Ovary (tissue), 3 donors: ENCODE results near the gene GOLIM4.

Source experiments
- CTCF ChIP-seq, 3 donors: fragments of 450-650 bp in 2 of 3; fragments of 200-600 bp in 1 of 3; IDR thresholded peaks; one replicate each; pipeline versions ENCODE4 v1.5.1 to v1.8.0; 2016 to 2022; ENCODE audit warnings: antibody characterized with exemption in 3 of 3, mild to moderate bottlenecking in 1 of 3
- EP300 ChIP-seq: sonication (generic); formaldehyde crosslinking; IDR thresholded peaks from one replicate; pipeline ENCODE4 v1.6.1; 2017; ENCODE audit warnings: antibody characterized with exemption
- POLR2A ChIP-seq: fragments of 450-650 bp; IDR thresholded peaks from one replicate; pipeline ENCODE4 v1.6.1; 2017; ENCODE audit warnings: antibody characterized with exemption, mild to moderate bottlenecking, moderate library complexity
- donor health status: DM: no; HTN: no; CAD: no.

GRCh38 chr3:168087539-168087938 is 8.2 kb downstream of the GOLIM4 start:
- no peak for TF ChIP-seq POLR2A
- TF ChIP-seq CTCF (IDR thresholded peaks at IDR 0.05), result no peak
- TF ChIP-seq EP300, result no peak
